Neural cell (in vitro differentiated cells): ENCODE results near the gene CXCL1.

Experiments
- EZH2 ChIP-seq: fragments of 200-600, 300-800 bp; shearing (Covaris generic), sonication (generic); IDR thresholded peaks from 2 replicates; pipeline ENCODE4 v1.6.1; 2014; ENCODE audit warnings: antibody characterized with exemption, low read length, borderline replicate concordance, mild to moderate bottlenecking; ENCODE audit not compliant: insufficient read depth, poor library complexity, severe bottlenecking
- MXI1 ChIP-seq: fragments of 450-650 bp; conservative IDR thresholded peaks from 2 replicates; pipeline ENCODE4 v1.6.1; 2014; ENCODE audit warnings: antibody characterized with exemption, mild to moderate bottlenecking; ENCODE audit not compliant: poor library complexity, severe bottlenecking
- POLR2AphosphoS5 ChIP-seq: IDR thresholded peaks from 2 replicates; pipeline ENCODE4 v1.6.1; 2012
- RAD21 ChIP-seq: fragments of 450-650 bp; conservative IDR thresholded peaks from 2 replicates; pipeline ENCODE4 v1.6.1; 2014; ENCODE audit warnings: antibody characterized with exemption, mild to moderate bottlenecking, moderate library complexity
- REST ChIP-seq: IDR thresholded peaks from 2 replicates; pipeline ENCODE4 v1.6.1; 2012; ENCODE audit warnings: borderline replicate concordance
- TAF1 ChIP-seq: IDR thresholded peaks from 2 replicates; pipeline ENCODE4 v1.6.1; 2012; ENCODE audit warnings: low read depth
- TF ChIP-seq, protein P1 (sequence below): fragments of 450-650 bp; IDR thresholded peaks from 2 replicates; pipeline ENCODE4 v1.5.1; 2014; ENCODE audit warnings: antibody characterized with exemption, mild to moderate bottlenecking, moderate library complexity; ENCODE audit not compliant: poor library complexity, severe bottlenecking

GRCh38 chr4:73841243-73841925, 27.8 kb upstream of the CXCL1 start:
- TF ChIP-seq TAF1, result no peak
- TF ChIP-seq, protein P1, sequence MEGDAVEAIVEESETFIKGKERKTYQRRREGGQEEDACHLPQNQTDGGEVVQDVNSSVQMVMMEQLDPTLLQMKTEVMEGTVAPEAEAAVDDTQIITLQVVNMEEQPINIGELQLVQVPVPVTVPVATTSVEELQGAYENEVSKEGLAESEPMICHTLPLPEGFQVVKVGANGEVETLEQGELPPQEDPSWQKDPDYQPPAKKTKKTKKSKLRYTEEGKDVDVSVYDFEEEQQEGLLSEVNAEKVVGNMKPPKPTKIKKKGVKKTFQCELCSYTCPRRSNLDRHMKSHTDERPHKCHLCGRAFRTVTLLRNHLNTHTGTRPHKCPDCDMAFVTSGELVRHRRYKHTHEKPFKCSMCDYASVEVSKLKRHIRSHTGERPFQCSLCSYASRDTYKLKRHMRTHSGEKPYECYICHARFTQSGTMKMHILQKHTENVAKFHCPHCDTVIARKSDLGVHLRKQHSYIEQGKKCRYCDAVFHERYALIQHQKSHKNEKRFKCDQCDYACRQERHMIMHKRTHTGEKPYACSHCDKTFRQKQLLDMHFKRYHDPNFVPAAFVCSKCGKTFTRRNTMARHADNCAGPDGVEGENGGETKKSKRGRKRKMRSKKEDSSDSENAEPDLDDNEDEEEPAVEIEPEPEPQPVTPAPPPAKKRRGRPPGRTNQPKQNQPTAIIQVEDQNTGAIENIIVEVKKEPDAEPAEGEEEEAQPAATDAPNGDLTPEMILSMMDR, result no peak
- no peak for TF ChIP-seq EZH2
- no peak for TF ChIP-seq POLR2AphosphoS5
- no peak for TF ChIP-seq REST
- no peak for TF ChIP-seq RAD21
- no peak for TF ChIP-seq MXI1
